ENCODE data around the gene CATSPER1. TPM values are rescaled to one million over a fixed set of nuclear protein-coding genes. Genes with fewer than 3 reads are reported as not detected.

The CATSPER1 gene
- total RNA-seq, 4 donors from 2014 or later: 0.87 TPM; not detected in 3

DNA sequence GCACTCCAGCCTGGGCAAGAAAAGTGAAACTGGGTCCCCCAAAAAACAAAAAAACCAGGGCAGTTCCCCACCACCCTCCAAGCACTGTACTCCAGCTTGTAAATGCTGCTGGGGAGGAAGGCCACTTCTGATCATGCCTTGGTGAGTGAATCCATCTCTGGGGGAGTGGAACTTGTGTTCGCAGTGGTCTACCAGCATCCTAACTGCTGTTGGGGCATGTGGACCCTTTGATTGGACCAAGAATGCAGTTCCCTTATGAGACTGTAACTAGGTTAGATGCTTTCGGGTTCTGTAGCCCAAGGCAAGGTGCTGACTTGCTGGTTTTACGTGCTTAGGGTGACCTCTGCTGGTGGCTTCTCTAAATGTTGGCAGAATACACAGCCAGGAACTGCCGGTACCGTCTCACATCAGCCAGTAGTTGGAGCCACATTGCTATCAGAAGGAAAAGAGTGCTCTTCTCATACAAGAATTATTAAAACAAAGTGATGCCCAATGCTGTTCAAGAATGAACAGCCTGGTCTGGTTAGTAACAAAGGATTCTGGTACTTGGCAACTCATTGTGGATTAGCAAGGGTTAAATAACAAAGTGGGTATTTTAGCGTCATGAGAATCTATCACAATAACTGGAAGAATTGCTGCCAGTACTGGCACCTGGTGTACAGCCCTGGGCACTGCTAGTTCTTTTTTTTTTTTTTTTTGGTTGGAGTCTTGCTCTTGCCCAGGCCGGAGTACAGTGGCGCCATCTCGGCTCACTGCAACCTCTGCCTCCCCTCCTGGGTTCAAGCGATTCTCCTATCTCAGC is 37.3 kb downstream of the CATSPER1 start:
- DNase-seq (ENCODE audit: low spot score in 2 of 2): peak; percentile 84 to 99
- Histone ChIP-seq H3K4me1 (no peaks in the 10 kb centered on the region), H3K4me3 (no peak overlapping the region), H3K9me3 (no peaks in the 10 kb centered on the region), H3K36me3 (peaks cover 0 to 2% (median 0%) of the 10 kb centered on the region in 3 donors), H3K27me3 (no peaks in the 10 kb centered on the region), H3K27ac (no peak overlapping the region)
- WGBS, 2 donors: 24 to 29% methylated on average over 10 of the region's 10 CpGs
- TF ChIP-seq EP300 (IDR thresholded peaks at IDR 0.05) (peak in 1 of 2 donors; percentile 63), POLR2A (IDR thresholded peaks at IDR 0.05) (no peak)
- TF ChIP-seq, protein P1, sequence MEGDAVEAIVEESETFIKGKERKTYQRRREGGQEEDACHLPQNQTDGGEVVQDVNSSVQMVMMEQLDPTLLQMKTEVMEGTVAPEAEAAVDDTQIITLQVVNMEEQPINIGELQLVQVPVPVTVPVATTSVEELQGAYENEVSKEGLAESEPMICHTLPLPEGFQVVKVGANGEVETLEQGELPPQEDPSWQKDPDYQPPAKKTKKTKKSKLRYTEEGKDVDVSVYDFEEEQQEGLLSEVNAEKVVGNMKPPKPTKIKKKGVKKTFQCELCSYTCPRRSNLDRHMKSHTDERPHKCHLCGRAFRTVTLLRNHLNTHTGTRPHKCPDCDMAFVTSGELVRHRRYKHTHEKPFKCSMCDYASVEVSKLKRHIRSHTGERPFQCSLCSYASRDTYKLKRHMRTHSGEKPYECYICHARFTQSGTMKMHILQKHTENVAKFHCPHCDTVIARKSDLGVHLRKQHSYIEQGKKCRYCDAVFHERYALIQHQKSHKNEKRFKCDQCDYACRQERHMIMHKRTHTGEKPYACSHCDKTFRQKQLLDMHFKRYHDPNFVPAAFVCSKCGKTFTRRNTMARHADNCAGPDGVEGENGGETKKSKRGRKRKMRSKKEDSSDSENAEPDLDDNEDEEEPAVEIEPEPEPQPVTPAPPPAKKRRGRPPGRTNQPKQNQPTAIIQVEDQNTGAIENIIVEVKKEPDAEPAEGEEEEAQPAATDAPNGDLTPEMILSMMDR (IDR thresholded peaks at IDR 0.05): peak; percentile 88 to 97 (median 94)

DNA sequence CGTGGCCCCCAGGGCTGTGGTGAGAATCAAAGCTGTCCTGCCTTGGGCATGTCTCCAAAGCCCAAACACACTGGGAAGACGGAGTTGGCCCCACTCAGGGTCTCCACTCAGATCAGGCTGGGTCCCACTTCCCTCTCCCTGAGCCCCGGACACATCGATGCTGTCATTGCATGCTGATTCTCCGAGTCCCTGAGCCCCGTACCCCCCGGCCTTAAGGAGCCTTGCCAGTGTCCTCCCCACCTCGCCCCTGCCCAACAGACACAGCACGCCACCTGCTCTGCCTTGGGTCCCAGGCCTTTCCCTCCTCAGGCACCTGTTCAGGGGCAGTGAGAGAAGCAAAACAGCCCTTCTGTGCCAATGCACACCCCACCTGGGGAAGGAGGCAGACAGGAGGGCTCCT is 38.9 kb downstream of the CATSPER1 start:
- Histone ChIP-seq H3K9me3 (no peaks in the 10 kb centered on the region), H3K27me3 (no peaks in the 10 kb centered on the region), H3K4me3 (no peak overlapping the region), H3K4me1 (no peaks in the 10 kb centered on the region), H3K36me3 (peaks cover 0 to 9% (median 0%) of the 10 kb centered on the region in 3 donors), H3K27ac (no peak overlapping the region)
- TF ChIP-seq, protein P1 (IDR thresholded peaks at IDR 0.05): no peak
- TF ChIP-seq POLR2A (IDR thresholded peaks at IDR 0.05) (no peak), EP300 (IDR thresholded peaks at IDR 0.05) (no peak)
- WGBS, 2 donors: 80 to 81% methylated on average over 9 of the region's 9 CpGs
- no peak for DNase-seq (ENCODE audit: low spot score in 2 of 2)

GRCh38 chr11:65983589-65983987 is 42.7 kb downstream of the CATSPER1 start:
- TF ChIP-seq EP300 (IDR thresholded peaks at IDR 0.05) (no peak), POLR2A (IDR thresholded peaks at IDR 0.05) (no peak)
- TF ChIP-seq, protein P1 (IDR thresholded peaks at IDR 0.05): no peak
- DNase-seq (ENCODE audit: low spot score in 2 of 2): no peak
- H3K36me3 ChIP-seq: peaks cover 0 to 29% (median 3%) of the 10 kb centered on the region in 3 donors
- no peak overlapping the region for H3K4me3 ChIP-seq
- H3K4me1 ChIP-seq: no peaks in the 10 kb centered on the region
- no peaks in the 10 kb centered on the region for H3K27me3 ChIP-seq
- no peak overlapping the region for H3K27ac ChIP-seq
- no peaks in the 10 kb centered on the region for H3K9me3 ChIP-seq
- WGBS, 2 donors: 79% methylated on average over 5 of the region's 5 CpGs

DNA sequence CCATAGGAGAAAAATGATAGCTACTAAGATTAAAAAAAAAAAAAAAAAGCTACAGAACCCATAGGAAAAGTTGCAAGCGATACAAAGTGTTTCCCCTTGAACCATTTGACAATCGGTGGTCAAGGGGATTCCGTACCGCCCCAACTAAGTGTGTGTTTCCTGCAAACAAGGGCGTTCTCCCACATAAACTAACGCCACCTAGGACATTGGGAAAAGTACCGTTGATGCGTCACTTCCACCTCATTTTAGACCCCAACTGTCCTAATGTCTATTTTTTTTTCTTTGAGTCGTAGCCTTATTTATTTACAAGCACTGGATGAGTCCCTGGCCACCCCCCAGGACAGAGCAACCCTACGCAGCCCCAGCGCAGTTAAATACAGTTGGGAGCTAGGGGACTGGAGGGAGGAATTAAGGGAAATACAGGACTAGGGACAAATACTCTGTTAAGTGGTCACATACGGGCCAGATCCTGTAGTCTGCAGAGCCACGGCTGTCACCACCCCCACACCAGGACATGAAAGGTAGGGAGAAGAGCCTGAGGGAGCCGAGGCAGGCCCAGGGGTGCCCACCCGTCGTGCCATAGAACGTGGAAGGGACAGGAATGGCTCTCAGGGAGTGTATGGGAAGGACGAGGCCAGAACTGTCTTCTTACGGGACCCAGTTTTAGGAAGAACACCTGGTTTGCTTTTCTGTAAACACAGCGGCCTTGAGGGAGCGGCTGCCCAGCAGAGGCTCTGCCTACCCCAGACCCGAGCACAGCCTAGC is 43.3 kb downstream of the CATSPER1 start:
- Histone ChIP-seq H3K27me3 (no peaks in the 10 kb centered on the region), H3K4me3 (no peak overlapping the region), H3K36me3 (peaks cover 0 to 35% (median 8%) of the 10 kb centered on the region in 3 donors), H3K27ac (no peak overlapping the region), H3K9me3 (no peaks in the 10 kb centered on the region), H3K4me1 (no peaks in the 10 kb centered on the region)
- TF ChIP-seq, protein P1 (IDR thresholded peaks at IDR 0.05): no peak
- TF ChIP-seq EP300 (IDR thresholded peaks at IDR 0.05) (no peak), POLR2A (IDR thresholded peaks at IDR 0.05) (no peak)
- DNase-seq (ENCODE audit: low spot score in 2 of 2): no peak
- WGBS, 2 donors: 69 to 72% methylated on average over 21 to 22 of the region's 22 CpGs
